Esophagus (tissue), 2 donors: ENCODE measurements around the gene TCEAL1. TPM values are rescaled to one million over a fixed set of nuclear protein-coding genes. Genes with fewer than 3 reads are reported as not detected.
"Not testable (repeated sequence)": the region's sequence is repeated elsewhere in the genome, so short reads cannot be mapped to it uniquely, and the experiment has no call there.

Source experiments
- H3K27ac ChIP-seq, 2 donors: one replicate each; pipeline ENCODE4 v1.5.1; 2013; ENCODE audit warnings: low read depth in 2 of 2, mild to moderate bottlenecking in 2 of 2, inconsistent platforms in 1 of 2, low read length in 1 of 2, moderate library complexity in 1 of 2
- H3K27me3 ChIP-seq, 2 donors: one replicate each; pipeline ENCODE4 v1.6.1; 2013; ENCODE audit warnings: low read length in 2 of 2, control low read depth in 1 of 2, mild to moderate bottlenecking in 1 of 2; ENCODE audit not compliant: insufficient read depth in 2 of 2, control insufficient read depth in 1 of 2
- H3K36me3 ChIP-seq, 2 donors: one replicate each; pipeline ENCODE4 v1.6.1; 2013; ENCODE audit warnings: low read length in 1 of 2; ENCODE audit not compliant: control insufficient read depth in 2 of 2, insufficient read depth in 2 of 2
- H3K4me1 ChIP-seq, 2 donors: one replicate each; pipeline ENCODE4 v1.6.1; 2013; ENCODE audit warnings: low read length in 1 of 2; ENCODE audit not compliant: control insufficient read depth in 2 of 2, insufficient read depth in 2 of 2
- H3K4me3 ChIP-seq, 2 donors: one replicate each; pipeline ENCODE4 v1.5.1; 2013; ENCODE audit warnings: low read length in 2 of 2, mild to moderate bottlenecking in 2 of 2, low read depth in 1 of 2, moderate library complexity in 1 of 2
- H3K9me3 ChIP-seq, 2 donors: one replicate each; pipeline ENCODE4 v1.6.1; 2013; ENCODE audit warnings: mild to moderate bottlenecking in 2 of 2, low read depth in 1 of 2, low read length in 1 of 2, moderate library complexity in 1 of 2; ENCODE audit not compliant: control insufficient read depth in 2 of 2, insufficient read depth in 1 of 2
- WGBS, 2 donors: extraction: QIAGEN DNeasy Blood & Tissue Kit; methylation state at CpG; one replicate each; pipeline ENCODE4 v1.1.7; 2013; 5-methylcytosine and 5-hydroxymethylcytosine counted together
- polyA plus RNA-seq, 2 donors: library from polyadenylated mRNA; stranded (reverse); fragments of 200-250 nt; gene quantifications; one replicate each; pipeline ENCODE4 v1.2.3, GENCODE V29; 2013
- donor health status: healthy with polysubstance abuse.
- donor health status: Bipolar disorder and iron deficiency.

The TCEAL1 gene
- polyA plus RNA-seq, 2 donors, result 13.3 to 25.9 TPM

DNA sequence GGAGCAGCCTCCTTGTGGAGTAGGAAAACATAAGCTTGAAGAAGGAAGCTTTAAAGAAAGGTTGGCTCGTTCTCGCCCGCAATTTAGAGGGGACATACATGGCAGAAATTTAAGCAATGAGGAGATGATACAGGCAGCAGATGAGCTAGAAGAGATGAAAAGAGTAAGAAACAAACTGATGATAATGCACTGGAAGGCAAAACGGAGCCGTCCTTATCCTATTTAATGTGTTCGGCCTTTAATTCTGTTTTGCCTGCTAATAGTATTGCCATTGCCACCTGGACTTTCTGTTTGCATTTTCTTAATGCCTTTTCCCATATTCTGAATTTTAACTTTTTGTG, 1.4 kb downstream of the TCEAL1 start:
- WGBS, 2 donors, result 8 to 35% methylated on average over 6 of the region's 6 CpGs
- Histone ChIP-seq H3K9me3 (no peaks in the 10 kb centered on the region), H3K4me3 (peak overlapping the region; percentile 60 to 67), H3K27me3 (no peaks in the 10 kb centered on the region), H3K4me1 (no peaks in the 10 kb centered on the region), H3K36me3 (no peaks in the 10 kb centered on the region), H3K27ac (peak overlapping the region; percentile 83 to 86)

- Histone ChIP-seq H3K36me3 (no peaks in the 10 kb centered on the region), H3K4me3 (no peak overlapping the region), H3K27me3 (no peaks in the 10 kb centered on the region), H3K9me3 (no peaks in the 10 kb centered on the region), H3K27ac (no peak overlapping the region), H3K4me1 (no peaks in the 10 kb centered on the region)
- WGBS, 2 donors, result 86 to 87% methylated on average over 5 of the region's 5 CpGs
These were observed 2.4 kb downstream of the TCEAL1 start for GRCh38 chrX:103631145-103631544.

- Histone ChIP-seq H3K27ac (no peak overlapping the region), H3K4me3 (no peak overlapping the region), H3K36me3 (no peaks in the 10 kb centered on the region), H3K9me3 (no peaks in the 10 kb centered on the region), H3K27me3 (no peaks in the 10 kb centered on the region), H3K4me1 (no peaks in the 10 kb centered on the region)
- WGBS, 2 donors, result 58 to 84% methylated on average over 2 of the region's 2 CpGs
These were observed 6.7 kb downstream of the TCEAL1 start for GRCh38 chrX:103635436-103635835.

DNA sequence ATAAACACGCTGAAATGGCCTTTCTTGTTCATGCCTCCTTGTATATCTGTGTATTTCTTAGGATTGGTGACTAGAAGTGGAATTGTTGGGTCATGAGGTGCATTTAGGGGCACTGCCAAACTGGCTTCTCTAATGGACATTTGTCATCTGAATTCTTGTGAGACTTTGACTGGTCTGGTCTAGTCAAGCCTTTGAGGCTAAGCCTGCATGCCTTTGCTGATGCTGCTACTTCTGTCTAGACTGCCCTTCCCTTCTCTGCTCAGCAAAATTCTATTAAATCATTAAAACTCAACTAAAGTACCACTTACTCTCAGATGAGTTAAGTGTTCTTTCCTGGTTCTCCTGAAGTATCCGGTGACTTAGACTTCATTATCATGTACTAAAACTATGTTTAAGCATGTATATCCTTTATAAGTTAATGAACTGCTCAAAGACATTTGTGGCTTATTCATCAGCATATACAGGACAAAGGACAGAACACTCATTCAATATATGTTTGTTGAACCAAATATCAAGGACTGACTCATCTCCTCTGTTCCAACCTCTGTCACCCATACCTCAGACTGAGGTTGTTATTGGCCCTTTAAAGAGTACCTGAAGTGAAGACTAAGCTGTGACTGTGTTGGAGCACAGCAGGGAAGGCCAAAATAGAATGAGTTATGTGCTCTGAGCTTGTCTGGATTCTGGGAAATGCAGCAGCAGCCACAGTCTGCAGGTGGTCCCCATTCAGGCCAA, 9.0 kb downstream of the TCEAL1 start:
- 73 to 87% methylated on average over 2 of the region's 2 CpGs for WGBS, 2 donors
- no peaks in the 10 kb centered on the region for H3K9me3 ChIP-seq
- H3K4me3 ChIP-seq, result no peak overlapping the region
- H3K27ac ChIP-seq, result no peak overlapping the region
- H3K4me1 ChIP-seq, result no peaks in the 10 kb centered on the region
- no peaks in the 10 kb centered on the region for H3K27me3 ChIP-seq
- no peaks in the 10 kb centered on the region for H3K36me3 ChIP-seq

GRCh38 chrX:103638479-103639346, 9.9 kb downstream of the TCEAL1 start:
- WGBS, 2 donors, result 40 to 44% methylated on average over 4 to 6 of the region's 6 CpGs
- H3K4me3 ChIP-seq, H3K27me3 ChIP-seq, H3K9me3 ChIP-seq, H3K27ac ChIP-seq, H3K4me1 ChIP-seq, H3K36me3 ChIP-seq: not testable (repeated sequence)

- H3K4me1 ChIP-seq, result no peaks in the 10 kb centered on the region
- no peak overlapping the region for H3K27ac ChIP-seq
- no peak overlapping the region for H3K4me3 ChIP-seq
- 62 to 84% methylated on average over 4 of the region's 4 CpGs for WGBS, 2 donors
- H3K27me3 ChIP-seq, result no peaks in the 10 kb centered on the region
- no peaks in the 10 kb centered on the region for H3K36me3 ChIP-seq
- no peaks in the 10 kb centered on the region for H3K9me3 ChIP-seq
These were observed 11.8 kb downstream of the TCEAL1 start for GRCh38 chrX:103640401-103641155.

- Histone ChIP-seq H3K4me3 (no peak overlapping the region), H3K27ac (no peak overlapping the region), H3K4me1 (no peaks in the 10 kb centered on the region), H3K36me3 (no peaks in the 10 kb centered on the region), H3K9me3 (no peaks in the 10 kb centered on the region), H3K27me3 (no peaks in the 10 kb centered on the region)
- WGBS, 2 donors, result 75 to 87% methylated on average over 1 of the region's 1 CpG
These were observed 15.3 kb downstream of the TCEAL1 start for GRCh38 chrX:103644125-103644524.

DNA sequence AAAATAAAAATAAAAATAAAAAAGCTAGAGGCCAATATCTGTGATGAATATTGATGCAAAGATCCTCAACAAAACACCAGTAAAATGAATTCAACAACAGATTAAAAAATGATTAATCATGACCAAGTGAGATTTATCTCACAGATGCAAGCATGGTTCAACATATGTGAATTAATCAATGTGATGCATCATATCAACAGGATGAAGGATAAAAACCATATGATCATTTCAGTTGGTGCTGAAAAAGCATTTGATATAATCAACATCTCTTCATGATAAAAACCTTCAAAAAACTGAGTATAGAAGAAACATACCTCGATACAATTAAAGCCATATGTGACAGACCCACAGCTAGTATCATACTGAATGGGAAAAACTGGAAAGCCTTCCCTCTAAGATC, 18.9 kb downstream of the TCEAL1 start:
- Histone ChIP-seq H3K36me3 (no peaks in the 10 kb centered on the region), H3K4me1 (no peaks in the 10 kb centered on the region), H3K9me3 (no peaks in the 10 kb centered on the region), H3K4me3 (no peak overlapping the region), H3K27me3 (no peaks in the 10 kb centered on the region), H3K27ac (no peak overlapping the region)
- 68 to 74% methylated on average over 1 of the region's 1 CpG for WGBS, 2 donors

- Histone ChIP-seq H3K9me3 (no peaks in the 10 kb centered on the region), H3K27ac (no peak overlapping the region), H3K4me1 (no peaks in the 10 kb centered on the region), H3K4me3 (no peak overlapping the region), H3K36me3 (no peaks in the 10 kb centered on the region), H3K27me3 (no peaks in the 10 kb centered on the region)
- 89 to 95% methylated on average over 2 of the region's 2 CpGs for WGBS, 2 donors
These were observed 22.5 kb downstream of the TCEAL1 start for GRCh38 chrX:103651151-103651773.
